ENCODE data around the gene HSDL1.

DNA sequence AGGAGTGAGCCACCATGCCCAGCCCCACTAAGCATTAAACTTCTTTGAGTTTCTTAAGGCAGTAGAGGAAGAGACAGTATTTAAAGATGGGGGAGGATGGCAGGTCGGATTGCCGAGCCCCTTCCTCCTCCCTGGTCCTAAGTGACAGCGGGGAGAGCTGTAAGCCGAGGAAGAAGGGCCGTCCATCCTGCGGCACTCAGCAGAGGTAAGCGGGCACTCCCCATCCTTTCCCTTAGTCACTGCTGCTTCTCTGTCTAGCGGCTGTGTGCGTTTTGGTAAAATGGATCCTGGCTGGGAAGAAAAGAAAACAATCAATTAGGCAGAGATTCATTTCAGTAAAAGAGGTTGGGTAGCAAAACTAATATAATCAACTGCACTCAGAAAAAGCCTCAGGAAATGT, 14.0 kb upstream of the HSDL1 start:
- TF ChIP-seq CTCF (IDR thresholded peaks at IDR 0.05; ENCODE audit: low read depth, low read length, missing input control) (no peak), MAX (IDR thresholded peaks at IDR 0.05) (no peak), EGR1 (IDR thresholded peaks at IDR 0.05; ENCODE audit: low read depth in 2 of 2) (no peak), SP1 (IDR thresholded peaks at IDR 0.05) (no peak), YY1 (IDR thresholded peaks at IDR 0.05) (no peak), TAF1 (conservative IDR thresholded peaks at IDR 0.05) (no peak), JUND (IDR thresholded peaks at IDR 0.05) (no peak)
